ENCODE data around the gene DENND6B. TPM values are rescaled to one million over a fixed set of nuclear protein-coding genes. Genes with fewer than 3 reads are reported as not detected.

DENND6B gene
- total and polyA plus RNA-seq, 4 donors, result 0.86 to 1.2 (median 1.1) TPM

DNA sequence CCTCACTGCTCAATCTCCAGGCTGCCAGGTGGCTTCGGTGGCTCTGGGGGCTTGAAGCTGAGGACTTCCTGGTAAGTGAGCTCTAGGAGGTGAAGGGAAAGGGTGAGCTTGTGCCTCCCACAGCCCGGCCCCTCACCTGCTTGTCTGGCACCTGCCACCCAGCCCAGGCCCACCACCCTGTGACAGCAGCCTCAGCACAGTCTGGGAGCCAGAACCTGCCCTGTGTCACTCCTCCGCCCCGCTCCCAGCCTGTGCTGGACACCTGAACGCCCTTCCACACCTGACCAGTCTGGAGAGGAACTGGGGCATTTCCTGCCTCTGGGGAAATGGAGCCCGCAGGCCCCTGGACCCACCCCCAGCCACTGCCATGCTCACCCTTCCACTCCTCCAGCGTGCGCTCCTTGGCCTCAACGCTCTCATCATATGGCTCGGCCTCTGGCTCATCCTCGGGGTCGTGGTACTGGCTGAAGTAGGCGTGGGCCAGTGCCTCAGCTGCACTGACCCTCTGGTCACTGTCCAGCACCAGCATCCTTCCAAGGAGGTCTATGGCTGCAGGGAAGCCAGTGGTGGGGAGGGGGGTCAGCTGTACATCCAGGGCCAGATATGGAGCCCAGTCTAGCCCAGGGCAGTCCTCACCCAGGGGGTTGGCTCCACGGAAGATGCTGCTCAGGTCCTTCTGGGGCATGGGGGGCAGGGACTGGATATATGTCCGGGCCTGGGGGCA is 61.7 kb downstream of the DENND6B start:
- TF ChIP-seq YY1 (IDR thresholded peaks at IDR 0.05) (no peak), SP1 (IDR thresholded peaks at IDR 0.05) (no peak), TAF1 (conservative IDR thresholded peaks at IDR 0.05) (no peak), FOXA2 (IDR thresholded peaks at IDR 0.05) (no peak), ATF3 (IDR thresholded peaks at IDR 0.05) (no peak)
- no peak for DNase-seq (ENCODE audit: low spot score)
- H3K4me3 ChIP-seq (ENCODE audit: low read depth in 1 of 3, low read length in 3 of 3), result no peak overlapping the region
- H3K9ac ChIP-seq (ENCODE audit: low read depth in 1 of 2, low read length in 2 of 2), result no peak overlapping the region
- no peak overlapping the region for H3K27ac ChIP-seq (ENCODE audit: low read depth in 1 of 2, low read length in 2 of 2)
- 84% methylated on average over 15 of the region's 15 CpGs for WGBS
- H3K9me3 ChIP-seq (ENCODE audit: control insufficient read depth in 4 of 4, low read length in 3 of 4), result no peaks in the 10 kb centered on the region
- H3K4me1 ChIP-seq (ENCODE audit: control insufficient read depth in 4 of 4, insufficient read depth in 4 of 4, low read length in 3 of 4), result peaks cover 19 to 44% (median 33%) of the 10 kb centered on the region in 4 donors
- no peaks in the 10 kb centered on the region for H3K36me3 ChIP-seq (ENCODE audit: control insufficient read depth in 4 of 4, insufficient read depth in 3 of 4, low read depth in 1 of 4, low read length in 3 of 4)
- H3K27me3 ChIP-seq (ENCODE audit: control insufficient read depth in 4 of 4, insufficient read depth in 4 of 4, low read length in 3 of 4), result no peaks in the 10 kb centered on the region

DNA sequence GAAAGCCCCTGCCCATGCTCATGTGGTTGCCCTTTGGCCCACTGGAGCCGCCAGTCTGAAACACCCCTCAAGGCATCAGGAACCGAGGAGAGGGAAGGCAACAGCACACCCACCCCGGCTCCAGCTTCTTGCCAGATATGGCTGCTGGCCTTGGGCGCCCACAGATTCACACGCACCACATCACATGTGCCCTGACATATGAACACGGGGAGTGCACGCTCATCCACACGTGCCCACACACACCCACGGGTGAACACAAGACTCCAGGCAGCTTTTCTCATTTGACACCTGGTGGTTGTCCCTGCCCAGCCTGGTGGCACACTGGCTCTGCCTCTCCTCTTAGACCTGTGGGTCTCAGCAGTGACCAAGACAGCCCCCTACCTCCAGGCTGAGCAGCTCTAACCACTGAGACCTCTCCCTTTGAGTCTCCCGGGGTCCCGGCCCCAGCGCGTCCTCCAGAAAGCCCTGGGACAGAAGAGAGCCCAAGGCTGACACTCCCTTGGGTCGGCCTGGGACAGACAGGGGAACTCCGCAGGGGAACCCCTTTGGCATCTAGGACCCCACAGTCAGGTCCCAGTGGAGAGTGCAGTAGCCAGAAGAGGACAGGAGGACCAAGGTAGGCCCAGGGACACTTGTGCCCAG is 62.6 kb downstream of the DENND6B start:
- Histone ChIP-seq H3K4me3 (ENCODE audit: low read depth in 1 of 3, low read length in 3 of 3) (no peak overlapping the region), H3K4me1 (ENCODE audit: control insufficient read depth in 4 of 4, insufficient read depth in 4 of 4, low read length in 3 of 4) (peaks cover 19 to 37% (median 27%) of the 10 kb centered on the region in 4 donors), H3K27me3 (ENCODE audit: control insufficient read depth in 4 of 4, insufficient read depth in 4 of 4, low read length in 3 of 4) (no peaks in the 10 kb centered on the region), H3K9ac (ENCODE audit: low read depth in 1 of 2, low read length in 2 of 2) (no peak overlapping the region), H3K9me3 (ENCODE audit: control insufficient read depth in 4 of 4, low read length in 3 of 4) (no peaks in the 10 kb centered on the region), H3K36me3 (ENCODE audit: control insufficient read depth in 4 of 4, insufficient read depth in 3 of 4, low read depth in 1 of 4, low read length in 3 of 4) (no peaks in the 10 kb centered on the region), H3K27ac (ENCODE audit: low read depth in 1 of 2, low read length in 2 of 2) (no peak overlapping the region)
- TF ChIP-seq YY1 (IDR thresholded peaks at IDR 0.05), result no peak
- no peak for TF ChIP-seq HNF4A (conservative IDR thresholded peaks at IDR 0.05)
- TF ChIP-seq HNF4G (IDR thresholded peaks at IDR 0.05), result no peak
- TF ChIP-seq SP1 (IDR thresholded peaks at IDR 0.05), result no peak
- no peak for TF ChIP-seq NR2F2 (IDR thresholded peaks at IDR 0.05)
- no peak for TF ChIP-seq CTCF (IDR thresholded peaks at IDR 0.05; ENCODE audit: low read depth, low read length, missing input control)
- TF ChIP-seq REST (IDR thresholded peaks at IDR 0.05), result no peak
- no peak for TF ChIP-seq ATF3 (IDR thresholded peaks at IDR 0.05)
- no peak for TF ChIP-seq FOXA2 (IDR thresholded peaks at IDR 0.05)
- no peak for TF ChIP-seq TAF1 (conservative IDR thresholded peaks at IDR 0.05)
- TF ChIP-seq GABPA (IDR thresholded peaks at IDR 0.05 in 1 of 2, conservative IDR thresholded peaks at IDR 0.05 in 1 of 2), result no peak
- TF ChIP-seq FOXA1 (IDR thresholded peaks at IDR 0.05), result no peak
- TF ChIP-seq RXRA (IDR thresholded peaks at IDR 0.05), result no peak
- no peak for TF ChIP-seq JUND (IDR thresholded peaks at IDR 0.05)
- TF ChIP-seq, protein P1, sequence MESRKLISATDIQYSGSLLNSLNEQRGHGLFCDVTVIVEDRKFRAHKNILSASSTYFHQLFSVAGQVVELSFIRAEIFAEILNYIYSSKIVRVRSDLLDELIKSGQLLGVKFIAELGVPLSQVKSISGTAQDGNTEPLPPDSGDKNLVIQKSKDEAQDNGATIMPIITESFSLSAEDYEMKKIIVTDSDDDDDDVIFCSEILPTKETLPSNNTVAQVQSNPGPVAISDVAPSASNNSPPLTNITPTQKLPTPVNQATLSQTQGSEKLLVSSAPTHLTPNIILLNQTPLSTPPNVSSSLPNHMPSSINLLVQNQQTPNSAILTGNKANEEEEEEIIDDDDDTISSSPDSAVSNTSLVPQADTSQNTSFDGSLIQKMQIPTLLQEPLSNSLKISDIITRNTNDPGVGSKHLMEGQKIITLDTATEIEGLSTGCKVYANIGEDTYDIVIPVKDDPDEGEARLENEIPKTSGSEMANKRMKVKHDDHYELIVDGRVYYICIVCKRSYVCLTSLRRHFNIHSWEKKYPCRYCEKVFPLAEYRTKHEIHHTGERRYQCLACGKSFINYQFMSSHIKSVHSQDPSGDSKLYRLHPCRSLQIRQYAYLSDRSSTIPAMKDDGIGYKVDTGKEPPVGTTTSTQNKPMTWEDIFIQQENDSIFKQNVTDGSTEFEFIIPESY (IDR thresholded peaks at IDR 0.05), result no peak
- no peak for TF ChIP-seq EGR1 (IDR thresholded peaks at IDR 0.05; ENCODE audit: low read depth in 2 of 2)
- no peak for TF ChIP-seq RAD21 (IDR thresholded peaks at IDR 0.05)
- TF ChIP-seq, protein P2, sequence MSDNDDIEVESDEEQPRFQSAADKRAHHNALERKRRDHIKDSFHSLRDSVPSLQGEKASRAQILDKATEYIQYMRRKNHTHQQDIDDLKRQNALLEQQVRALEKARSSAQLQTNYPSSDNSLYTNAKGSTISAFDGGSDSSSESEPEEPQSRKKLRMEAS (IDR thresholded peaks at IDR 0.05), result no peak
- 87% methylated on average over 15 of the region's 15 CpGs for WGBS
- DNase-seq (ENCODE audit: low spot score), result no peak

All from liver (tissue), 9 donors.